Common myeloid progenitor, CD34-positive (primary cell): ENCODE results near the gene RASAL1.

Experiments used
- CTCF ChIA-PET: fragments of 350-600 bp; sonication (Branson Sonifier 250); formaldehyde crosslinking; loops from one replicate; lab custom pipeline; 2021; ENCODE audit warnings: antibody characterized with exemption; lab: Charles Lee
- POLR2A ChIA-PET: fragments of 350-600 bp; sonication (Branson Sonifier 250); formaldehyde crosslinking; loops from one replicate; lab custom pipeline; 2021; ENCODE audit warnings: antibody characterized with exemption; lab: Charles Lee
- DNase-seq, 3 donors: peaks; one replicate each; pipeline versions ENCODE4 v3.0.0 to v3.0.0-alpha.2; 2013
- H3K27ac ChIP-seq, 2 experiments: 1 replicate in 1 of 2; 2 replicates in 1 of 2; pipeline ENCODE4 v1.7.0; 2013; ENCODE audit warnings: inconsistent platforms in 2 of 2, low read length in 2 of 2, mild to moderate bottlenecking in 2 of 2, low read depth in 1 of 2, moderate library complexity in 1 of 2; ENCODE audit not compliant: severe bottlenecking in 2 of 2, insufficient read depth in 1 of 2, poor library complexity in 1 of 2
- H3K27me3 ChIP-seq, 5 experiments: replicated peaks in 2 of 5; 1 replicate in 3 of 5; 2 replicates in 2 of 5; pipeline versions ENCODE4 v1.6.1 to v1.7.0; 2013; ENCODE audit warnings: low read length in 4 of 5, mild to moderate bottlenecking in 2 of 5, moderate library complexity in 2 of 5, inconsistent platforms in 1 of 5; ENCODE audit not compliant: insufficient read depth in 5 of 5, control insufficient read depth in 4 of 5
- H3K36me3 ChIP-seq, 4 experiments: 1 replicate in 2 of 4; 2 replicates in 2 of 4; pipeline versions ENCODE4 v1.6.1 to v1.7.0; 2013; ENCODE audit warnings: low read length in 3 of 4, control low read depth in 1 of 4, mild to moderate bottlenecking in 1 of 4; ENCODE audit not compliant: control insufficient read depth in 4 of 4, insufficient read depth in 4 of 4
- H3K4me1 ChIP-seq, 4 experiments: 1 replicate in 3 of 4; 2 replicates in 1 of 4; pipeline versions ENCODE4 v1.6.1 to v1.7.1; 2013; ENCODE audit warnings: low read length in 3 of 4, mild to moderate bottlenecking in 3 of 4, control low read depth in 1 of 4, inconsistent platforms in 1 of 4, moderate library complexity in 1 of 4; ENCODE audit not compliant: control insufficient read depth in 4 of 4, insufficient read depth in 4 of 4; ENCODE audit errors: control extremely low read depth in 1 of 4
- H3K4me3 ChIP-seq, 7 experiments: 1 replicate in 4 of 7; 2 replicates in 3 of 7; pipeline versions ENCODE4 v1.5.1 to v1.7.0; 2013; ENCODE audit warnings: mild to moderate bottlenecking in 7 of 7, low read length in 6 of 7, moderate library complexity in 6 of 7, inconsistent platforms in 2 of 7, low read depth in 2 of 7, control low read depth in 1 of 7; ENCODE audit not compliant: insufficient read depth in 4 of 7, control insufficient read depth in 1 of 7; ENCODE audit errors: extremely low read depth in 1 of 7
- H3K9me3 ChIP-seq, 5 experiments: 1 replicate in 4 of 5; 2 replicates in 1 of 5; pipeline versions ENCODE4 v1.6.1 to v1.7.1; 2013; ENCODE audit warnings: low read length in 4 of 5, mild to moderate bottlenecking in 2 of 5, inconsistent platforms in 1 of 5, low read depth in 1 of 5, moderate library complexity in 1 of 5; ENCODE audit not compliant: control insufficient read depth in 4 of 5, insufficient read depth in 2 of 5; ENCODE audit errors: control extremely low read depth in 1 of 5
- WGBS: methylation state at CpG from one replicate; pipeline ENCODE4 v1.1.5; 2013; ENCODE audit not compliant: insufficient coverage; 5-methylcytosine and 5-hydroxymethylcytosine counted together

RASAL1 gene

GRCh38 chr12:113180333-113180732 lies 44.8 kb upstream of the RASAL1 start:
- POLR2A ChIA-PET = no interaction called here
- WGBS = 91% methylated on average over 4 of the region's 4 CpGs
- CTCF ChIA-PET = interaction anchor here (1.1 to 1.9 kb wide), 5 partner anchors 9 to 46 kb away, joined by 3 to 7 read pairs (median 4); no protein-coding TSS in a partner anchor

GRCh38 chr12:113179023-113179422 lies 43.5 kb upstream of the RASAL1 start:
- H3K27ac ChIP-seq = no peak overlapping the region
- H3K27me3 ChIP-seq = no peaks in the 10 kb centered on the region
- peaks cover 0 to 9% (median 6%) of the 10 kb centered on the region in 5 experiments for H3K9me3 ChIP-seq
- H3K36me3 ChIP-seq = peaks cover 18 to 71% (median 55%) of the 10 kb centered on the region in 4 experiments
- 98% methylated on average over 12 of the region's 14 CpGs for WGBS
- H3K4me3 ChIP-seq = no peak overlapping the region
- POLR2A ChIA-PET = no interaction called here
- CTCF ChIA-PET = interaction anchor here (1.1 to 8.5 kb wide), 9 partner anchors 8 to 131 kb away, joined by 3 to 97 read pairs (median 4); partner anchors contain the start of gene CFAP73
- H3K4me1 ChIP-seq = peaks cover 0 to 4% (median under 1%) of the 10 kb centered on the region in 4 experiments
- no peak for DNase-seq

More at GRCh38 chr12:113180333-113180732, 44.8 kb upstream of the RASAL1 start:
- Histone ChIP-seq H3K27ac (no peak overlapping the region), H3K36me3 (peaks cover 18 to 61% (median 47%) of the 10 kb centered on the region in 4 experiments), H3K27me3 (no peaks in the 10 kb centered on the region), H3K4me3 (no peak overlapping the region), H3K4me1 (peaks cover 0 to 11% (median 7%) of the 10 kb centered on the region in 4 experiments), H3K9me3 (peaks cover 0 to 9% (median 6%) of the 10 kb centered on the region in 5 experiments)
- no peak for DNase-seq

GRCh38 chr12:113174461-113175384 lies 39.2 kb upstream of the RASAL1 start:
- peak; percentile 56 to 79 (median 69) for DNase-seq
- Histone ChIP-seq H3K27ac (no peak overlapping the region), H3K9me3 (peaks cover 0 to 9% (median 6%) of the 10 kb centered on the region in 5 experiments), H3K27me3 (no peaks in the 10 kb centered on the region), H3K4me3 (no peak overlapping the region), H3K36me3 (peaks cover 36 to 89% (median 79%) of the 10 kb centered on the region in 4 experiments), H3K4me1 (no peaks in the 10 kb centered on the region)
- CTCF ChIA-PET = interaction anchor here (0.6 to 8.5 kb wide), 23 partner anchors 10 to 197 kb away, joined by 3 to 97 read pairs (median 6); partner anchors contain the start of genes CFAP73, DDX54, RASAL1 and RITA1
- 59% methylated on average over 18 of the region's 32 CpGs for WGBS
- POLR2A ChIA-PET = interaction anchor here (0.5 to 0.6 kb wide), 2 partner anchors 117 to 260 kb away, joined by 3 read pairs; no protein-coding TSS in a partner anchor

DNA sequence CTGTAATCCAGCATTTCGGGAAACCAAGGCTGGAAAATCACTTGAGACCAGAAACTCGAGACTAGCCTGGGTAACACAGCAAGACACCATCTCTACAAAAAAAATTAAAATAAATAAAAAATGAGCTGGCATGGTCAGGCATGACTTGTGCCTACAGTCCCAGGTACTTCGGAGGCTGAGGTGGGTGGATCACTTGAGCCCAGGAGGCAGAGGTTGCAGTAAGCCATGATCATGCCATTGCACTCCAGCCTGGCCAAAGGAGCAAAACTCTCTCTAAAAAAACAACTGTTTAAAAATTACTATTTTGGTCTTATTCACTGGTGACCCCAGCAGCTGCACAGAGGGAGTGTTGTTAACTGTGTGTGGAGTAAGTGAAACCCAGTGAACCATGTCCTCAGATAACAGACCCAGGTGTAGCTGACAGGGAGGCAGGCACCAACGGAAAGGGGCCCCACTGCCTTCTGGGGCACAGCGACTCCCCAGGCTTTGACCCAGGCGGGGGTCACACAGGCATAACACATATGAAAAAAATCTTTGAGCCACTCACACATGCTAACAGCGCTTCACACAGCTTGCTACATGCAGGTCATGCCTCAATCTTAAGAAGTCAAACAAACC lies 37.6 kb upstream of the RASAL1 start:
- H3K4me1 ChIP-seq = no peaks in the 10 kb centered on the region
- H3K36me3 ChIP-seq = peaks cover 36 to 88% (median 77%) of the 10 kb centered on the region in 4 experiments
- H3K27ac ChIP-seq = no peak overlapping the region
- WGBS = 100% methylated on average over 2 of the region's 7 CpGs
- H3K27me3 ChIP-seq = no peaks in the 10 kb centered on the region
- ChIA-PET CTCF (interaction anchor here (1.1 to 8.5 kb wide), 14 partner anchors 9 to 196 kb away, joined by 3 to 97 read pairs (median 15); partner anchors contain the start of genes CFAP73, DDX54, RASAL1 and RITA1), POLR2A (interaction anchor here (0.7 kb wide), 1 partner anchor 10 kb away, joined by 3 read pairs; no protein-coding TSS in a partner anchor)
- H3K9me3 ChIP-seq = peaks cover 0 to 9% (median 6%) of the 10 kb centered on the region in 5 experiments
- H3K4me3 ChIP-seq = no peak overlapping the region
- DNase-seq = no peak

DNA sequence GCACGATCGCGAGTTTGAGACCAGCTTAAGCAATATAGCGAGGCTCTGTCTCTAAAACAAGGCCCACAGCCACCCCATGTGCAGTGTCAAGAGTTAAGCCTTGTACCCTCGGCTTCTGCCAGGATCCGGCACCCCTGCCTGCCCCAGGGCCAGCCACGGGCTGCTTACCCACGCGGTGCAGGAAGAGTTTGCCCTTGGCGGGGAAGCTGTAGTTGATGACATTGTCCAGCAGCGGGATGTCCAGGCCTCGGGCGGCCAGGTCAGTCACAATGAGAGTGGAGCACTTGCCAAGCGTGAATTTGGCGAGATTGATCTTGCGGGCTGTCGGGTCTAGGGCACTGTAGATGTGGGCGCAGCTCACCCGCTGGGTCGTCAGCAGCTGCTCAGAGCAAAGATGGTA lies 36.6 kb upstream of the RASAL1 start:
- Histone ChIP-seq H3K27me3 (no peaks in the 10 kb centered on the region), H3K36me3 (peaks cover 33 to 88% (median 76%) of the 10 kb centered on the region in 4 experiments), H3K27ac (no peak overlapping the region), H3K4me1 (no peaks in the 10 kb centered on the region), H3K9me3 (peaks cover 0 to 3% (median 2%) of the 10 kb centered on the region in 5 experiments), H3K4me3 (no peak overlapping the region)
- 95% methylated on average over 20 of the region's 20 CpGs for WGBS
- ChIA-PET POLR2A (no interaction called here), CTCF (interaction anchor here (1.2 to 8.5 kb wide), 8 partner anchors 8 to 179 kb away, joined by 4 to 97 read pairs (median 28); partner anchors contain the start of genes CFAP73 and RASAL1)
- no peak for DNase-seq

DNA sequence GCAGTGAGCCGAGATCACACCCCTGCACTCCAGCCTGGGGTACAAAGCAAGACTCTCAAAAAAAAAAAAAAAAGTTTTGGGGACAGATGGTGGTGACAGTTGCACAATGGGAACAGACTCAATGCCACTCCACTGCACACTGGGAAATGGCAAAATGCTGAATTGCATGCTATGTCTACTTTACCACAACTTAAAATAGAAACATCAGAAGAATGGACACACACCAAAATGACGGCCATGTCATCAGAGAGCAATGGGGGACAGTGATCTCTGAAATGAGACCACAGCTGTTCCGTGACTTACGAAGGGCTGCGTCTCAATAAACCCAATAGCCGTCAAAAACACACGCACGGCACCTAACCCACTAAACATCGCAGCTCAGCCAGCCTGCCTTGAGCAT lies 36.0 kb upstream of the RASAL1 start:
- DNase-seq = no peak
- ChIA-PET POLR2A (no interaction called here), CTCF (interaction anchor here (1.1 to 8.5 kb wide), 8 partner anchors 8 to 179 kb away, joined by 4 to 97 read pairs (median 28); partner anchors contain the start of genes CFAP73 and RASAL1)
- Histone ChIP-seq H3K4me1 (no peaks in the 10 kb centered on the region), H3K27ac (no peak overlapping the region), H3K9me3 (no peaks in the 10 kb centered on the region), H3K36me3 (peaks cover 33 to 88% (median 74%) of the 10 kb centered on the region in 4 experiments), H3K4me3 (no peak overlapping the region), H3K27me3 (no peaks in the 10 kb centered on the region)
- 89% methylated on average over 3 of the region's 9 CpGs for WGBS
